SU-DHL-6 (cell line): Measurements from ENCODE around the gene ALKBH4.
A peak's percentile ranks its signal among the peaks of the same experiment; 100 is the strongest.
"Not testable (repeated sequence)": the region's sequence is repeated elsewhere in the genome, so short reads cannot be mapped to it uniquely, and the experiment has no call there.

Experiments used
- H2AFZ ChIP-seq: fragments of 200-600 bp; sonication (generic); 2 replicates; pipeline ENCODE4 v1.6.1; 2014; ENCODE audit warnings: low read depth, mild to moderate bottlenecking, moderate library complexity, mixed read lengths, antibody characterized with exemption, low read length; ENCODE audit not compliant: severe bottlenecking
- H3F3A ChIP-seq: fragments of 200-600 bp; shearing (Covaris generic); 2 replicates; pipeline ENCODE4 v1.6.0; 2016; ENCODE audit warnings: antibody characterized with exemption, mild to moderate bottlenecking; ENCODE audit not compliant: insufficient read depth
- H3K27ac ChIP-seq: fragments of 200-600 bp; sonication (generic); 2 replicates; pipeline ENCODE4 v1.5.1; 2016; ENCODE audit warnings: low read depth, mild to moderate bottlenecking, low read length, moderate library complexity, mixed read lengths
- H3K27me3 ChIP-seq: fragments of 200-600 bp; sonication (generic), shearing (Covaris generic); 2 replicates; pipeline ENCODE4 v1.6.0; 2014; ENCODE audit warnings: mild to moderate bottlenecking, low read length
- H3K36me3 ChIP-seq: fragments of 200-600 bp; sonication (generic); 2 replicates; pipeline ENCODE4 v1.6.1; 2014; ENCODE audit warnings: mild to moderate bottlenecking, low read length, mixed read lengths
- H3K4me2 ChIP-seq: fragments of 300-600, 200-600 bp; shearing (Covaris generic), sonication (generic); 2 replicates; pipeline ENCODE4 v1.6.0; 2014; ENCODE audit warnings: low read length, low read depth, mild to moderate bottlenecking; ENCODE audit not compliant: poor library complexity, severe bottlenecking
- H3K4me3 ChIP-seq: fragments of 200-600 bp; sonication (generic); 2 replicates; pipeline ENCODE4 v1.5.1; 2014; ENCODE audit warnings: antibody characterized with exemption, low read length, mild to moderate bottlenecking, mixed read lengths; ENCODE audit not compliant: insufficient read depth, poor library complexity, severe bottlenecking
- H3K79me2 ChIP-seq: fragments of 200-600 bp; sonication (generic); 2 replicates; pipeline ENCODE4 v1.6.1; 2014; ENCODE audit warnings: mild to moderate bottlenecking, low read length, moderate library complexity; ENCODE audit not compliant: insufficient read depth
- H3K9ac ChIP-seq: fragments of 200-600 bp; sonication (generic); 2 replicates; pipeline ENCODE4 v1.7.0; 2014; ENCODE audit warnings: mild to moderate bottlenecking, low read length
- H3K9me2 ChIP-seq: fragments of 200-600 bp; sonication (generic); replicated peaks from 2 replicates; pipeline ENCODE4 v1.6.1; 2014; ENCODE audit warnings: low read length; ENCODE audit not compliant: insufficient read depth
- H3K9me3 ChIP-seq: fragments of 200-600 bp; sonication (generic); 2 replicates; pipeline ENCODE4 v1.6.1; 2014; ENCODE audit warnings: low read length, mixed read lengths; ENCODE audit not compliant: insufficient read depth
- H4K20me1 ChIP-seq: fragments of 200-600 bp; sonication (generic); 2 replicates; pipeline ENCODE4 v1.6.1; 2014; ENCODE audit warnings: low read depth, mild to moderate bottlenecking, antibody characterized with exemption, low read length, moderate library complexity, mixed read lengths
- EZH2phosphoT487 ChIP-seq: fragments of 200-600 bp; sonication (generic), shearing (Covaris generic); conservative IDR thresholded peaks from 2 replicates; pipeline ENCODE4 v1.6.1; 2018; ENCODE audit warnings: mild to moderate bottlenecking, antibody characterized with exemption, low read length, moderate library complexity, mixed read lengths
- TF ChIP-seq, protein P1 (sequence below): fragments of 200-600 bp; sonication (generic); IDR thresholded peaks from one replicate; pipeline ENCODE4 v1.5.1; 2017; ENCODE audit warnings: antibody characterized with exemption, mild to moderate bottlenecking, low read length, moderate library complexity; ENCODE audit not compliant: insufficient read depth, poor library complexity, severe bottlenecking

ALKBH4 gene

DNA sequence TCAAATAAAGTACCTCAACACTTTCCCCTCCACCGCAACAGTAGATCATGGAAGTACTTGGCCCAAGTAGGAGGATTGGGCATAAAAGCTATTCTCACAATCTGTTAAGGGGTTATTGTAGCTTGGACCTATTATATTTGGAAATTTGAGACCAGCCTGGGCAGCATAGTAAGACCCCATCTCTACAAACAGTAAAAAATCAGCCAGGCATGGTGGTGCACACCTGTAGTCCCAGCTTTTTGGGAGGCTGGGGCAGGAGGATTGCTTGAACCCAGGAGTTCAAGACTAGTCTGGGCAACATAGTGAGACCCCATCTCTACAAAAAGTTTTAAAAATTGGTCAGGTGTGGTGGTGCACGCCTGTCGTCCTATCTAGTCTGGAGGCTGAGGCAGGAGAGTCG, 55.3 kb downstream of the ALKBH4 start:
- TF ChIP-seq, protein P1, sequence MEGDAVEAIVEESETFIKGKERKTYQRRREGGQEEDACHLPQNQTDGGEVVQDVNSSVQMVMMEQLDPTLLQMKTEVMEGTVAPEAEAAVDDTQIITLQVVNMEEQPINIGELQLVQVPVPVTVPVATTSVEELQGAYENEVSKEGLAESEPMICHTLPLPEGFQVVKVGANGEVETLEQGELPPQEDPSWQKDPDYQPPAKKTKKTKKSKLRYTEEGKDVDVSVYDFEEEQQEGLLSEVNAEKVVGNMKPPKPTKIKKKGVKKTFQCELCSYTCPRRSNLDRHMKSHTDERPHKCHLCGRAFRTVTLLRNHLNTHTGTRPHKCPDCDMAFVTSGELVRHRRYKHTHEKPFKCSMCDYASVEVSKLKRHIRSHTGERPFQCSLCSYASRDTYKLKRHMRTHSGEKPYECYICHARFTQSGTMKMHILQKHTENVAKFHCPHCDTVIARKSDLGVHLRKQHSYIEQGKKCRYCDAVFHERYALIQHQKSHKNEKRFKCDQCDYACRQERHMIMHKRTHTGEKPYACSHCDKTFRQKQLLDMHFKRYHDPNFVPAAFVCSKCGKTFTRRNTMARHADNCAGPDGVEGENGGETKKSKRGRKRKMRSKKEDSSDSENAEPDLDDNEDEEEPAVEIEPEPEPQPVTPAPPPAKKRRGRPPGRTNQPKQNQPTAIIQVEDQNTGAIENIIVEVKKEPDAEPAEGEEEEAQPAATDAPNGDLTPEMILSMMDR, result no peak
- TF ChIP-seq EZH2phosphoT487, result no peak
- peaks cover 40% of the 10 kb centered on the region for H3F3A ChIP-seq
- peaks cover 27% of the 10 kb centered on the region for H3K79me2 ChIP-seq
- no peaks in the 10 kb centered on the region for H3K9me3 ChIP-seq
- peak overlapping the region; percentile 75; the same call in 1 of the 2 replicates for H3K27ac ChIP-seq
- H3K4me3 ChIP-seq, result no peak overlapping the region
- no peaks in the 10 kb centered on the region for H3K27me3 ChIP-seq
- H3K4me2 ChIP-seq, result no peak overlapping the region
- H4K20me1 ChIP-seq, result no peaks in the 10 kb centered on the region
- no peak overlapping the region for H2AFZ ChIP-seq
- H3K9me2 ChIP-seq, result no peaks in the 10 kb centered on the region
- H3K9ac ChIP-seq, result no peak overlapping the region
- H3K36me3 ChIP-seq, result peaks cover 31% of the 10 kb centered on the region

DNA sequence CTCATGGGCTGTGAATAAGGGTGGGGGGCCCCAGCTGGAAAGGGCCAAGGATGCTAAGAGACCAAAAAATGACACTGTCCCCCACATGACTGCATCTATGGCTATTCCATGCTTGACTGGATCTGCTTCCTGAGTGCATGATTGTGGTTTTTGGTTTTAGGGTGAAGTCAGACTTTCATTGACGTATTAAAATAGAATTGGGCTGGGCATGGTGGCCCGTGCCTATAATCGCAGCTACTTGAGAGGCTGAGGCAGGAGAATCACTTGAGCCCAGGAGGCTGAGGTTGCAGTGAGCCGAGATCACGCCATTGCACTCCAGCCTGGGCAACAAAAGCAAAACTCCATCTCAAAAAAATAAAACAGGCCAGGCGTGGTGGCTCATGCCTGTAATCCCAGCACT, 56.1 kb downstream of the ALKBH4 start:
- Histone ChIP-seq H3F3A (peaks cover 42% of the 10 kb centered on the region), H3K4me2 (peak overlapping the region; percentile 38), H3K79me2 (peaks cover 27% of the 10 kb centered on the region), H3K9ac (peak overlapping the region; percentile 15; the same call in 1 of the 2 replicates), H3K27ac (peak overlapping the region; percentile 75), H3K36me3 (peaks cover 25% of the 10 kb centered on the region)
- not testable (repeated sequence) for H4K20me1 ChIP-seq, H3K9me3 ChIP-seq, H3K4me3 ChIP-seq, H3K9me2 ChIP-seq, H3K27me3 ChIP-seq, H2AFZ ChIP-seq

DNA sequence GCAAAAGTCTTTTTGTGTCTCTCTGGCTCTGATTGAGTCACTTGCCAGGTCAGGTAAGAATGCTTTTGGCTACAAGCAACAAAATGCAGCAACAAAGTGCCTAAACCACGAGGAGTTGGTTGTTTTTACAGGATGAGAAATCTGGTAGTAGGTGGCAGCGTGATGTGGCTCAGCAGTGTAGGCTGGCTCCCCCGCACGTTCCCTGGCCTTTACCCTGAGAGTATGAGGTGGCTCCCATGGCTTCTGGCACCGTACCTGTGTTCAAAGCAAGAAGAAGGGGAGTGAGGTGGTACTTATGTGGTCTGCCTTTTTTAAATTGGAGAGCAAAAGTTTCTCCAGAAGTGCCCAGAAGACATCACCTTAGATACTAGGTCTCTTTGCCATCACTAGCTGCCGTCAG, 56.8 kb downstream of the ALKBH4 start:
- Histone ChIP-seq H4K20me1 (no peaks in the 10 kb centered on the region), H3F3A (peaks cover 45% of the 10 kb centered on the region), H3K9me2 (no peaks in the 10 kb centered on the region), H3K4me2 (peak overlapping the region; percentile 38), H2AFZ (no peak overlapping the region), H3K9me3 (no peaks in the 10 kb centered on the region), H3K79me2 (peaks cover 22% of the 10 kb centered on the region), H3K36me3 (peaks cover 22% of the 10 kb centered on the region), H3K27me3 (no peaks in the 10 kb centered on the region), H3K9ac (peak overlapping the region; percentile 15; the same call in 1 of the 2 replicates), H3K27ac (peak overlapping the region; percentile 75), H3K4me3 (no peak overlapping the region)
- TF ChIP-seq, protein P1, result no peak
- TF ChIP-seq EZH2phosphoT487, result no peak
